Raji (cell line): Measurements from ENCODE around the gene ARID1B.

ENCODE experiments used
- POLR2A ChIP-seq: IDR thresholded peaks from 2 replicates; pipeline ENCODE4 v1.6.1; 2011; ENCODE audit warnings: low read depth, low read length, control low read depth; ENCODE audit not compliant: insufficient read depth

ARID1B gene

DNA sequence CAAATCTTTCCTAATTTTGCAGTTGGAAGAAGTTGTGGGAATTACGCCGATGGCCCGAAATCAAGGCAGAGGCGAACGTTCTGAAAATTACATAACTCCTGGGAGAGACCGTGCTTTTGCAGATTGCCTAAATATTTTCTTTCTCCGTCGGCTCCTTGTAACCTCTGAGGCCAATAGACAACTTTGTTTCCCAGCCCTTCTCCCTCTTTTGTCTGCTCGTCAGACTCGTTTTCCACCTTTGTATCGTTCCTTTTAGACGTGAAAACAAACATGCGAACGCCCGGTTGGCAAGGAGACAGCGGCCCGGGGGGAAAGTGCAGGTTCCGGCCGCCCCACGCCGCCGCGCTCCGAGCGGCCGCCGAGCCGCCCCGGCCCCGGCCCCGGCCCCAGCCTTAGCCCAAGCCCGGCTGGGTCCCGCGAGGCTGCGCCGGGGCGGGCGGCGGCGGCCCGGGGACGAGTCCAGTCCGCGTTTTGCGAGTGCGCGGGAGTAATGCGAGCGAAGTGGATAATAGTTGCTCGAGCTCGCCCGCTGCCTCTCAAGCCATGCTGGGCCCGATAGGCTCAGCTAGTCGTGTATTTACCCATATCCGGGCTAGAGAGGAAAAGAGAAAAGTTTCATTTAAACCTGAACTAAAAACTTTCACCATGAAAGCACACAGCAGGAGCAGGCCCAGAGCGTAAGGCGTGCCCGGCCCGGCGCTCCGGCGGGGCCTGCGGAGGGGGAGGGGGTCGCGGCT is at the start of gene ARID1B:
TSS of gene ARID1B (plus strand) at position 539 of the 737 bp plus-strand sequence. CDS start 303 bp downstream, outside the sequence.
- peak; percentile 77 for TF ChIP-seq POLR2A

DNA sequence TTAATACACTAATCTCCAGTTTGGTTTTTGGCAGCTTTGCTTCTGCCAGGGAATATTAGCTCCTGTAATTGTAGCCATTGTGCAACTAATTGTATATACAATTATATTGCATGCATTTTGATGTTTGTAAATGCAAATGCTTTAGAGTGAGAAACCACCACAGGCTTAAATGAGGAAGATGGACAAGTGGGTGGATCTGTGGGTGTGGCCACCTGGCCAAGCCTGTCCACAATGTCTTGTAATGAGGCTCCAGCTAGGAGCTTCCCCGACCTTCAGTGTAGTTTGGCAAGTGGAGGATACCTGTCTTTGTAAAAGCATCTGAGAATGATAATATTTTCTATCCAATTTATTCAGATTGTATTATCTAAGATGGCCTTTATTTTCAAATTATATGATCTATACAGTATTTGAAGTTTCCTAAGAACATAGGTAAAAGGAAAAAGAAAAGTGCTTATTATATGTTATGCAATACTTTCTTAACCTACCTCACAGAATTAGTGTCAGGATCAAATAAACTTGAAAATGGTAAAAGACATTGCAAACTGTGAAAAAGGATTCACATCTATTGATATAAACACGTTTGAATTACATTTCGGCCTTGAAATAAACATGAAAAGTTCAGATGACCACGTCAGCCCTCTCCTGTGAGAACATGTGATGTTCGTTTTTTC is 49.3 kb upstream of the ARID1B start:
- no peak for TF ChIP-seq POLR2A

DNA sequence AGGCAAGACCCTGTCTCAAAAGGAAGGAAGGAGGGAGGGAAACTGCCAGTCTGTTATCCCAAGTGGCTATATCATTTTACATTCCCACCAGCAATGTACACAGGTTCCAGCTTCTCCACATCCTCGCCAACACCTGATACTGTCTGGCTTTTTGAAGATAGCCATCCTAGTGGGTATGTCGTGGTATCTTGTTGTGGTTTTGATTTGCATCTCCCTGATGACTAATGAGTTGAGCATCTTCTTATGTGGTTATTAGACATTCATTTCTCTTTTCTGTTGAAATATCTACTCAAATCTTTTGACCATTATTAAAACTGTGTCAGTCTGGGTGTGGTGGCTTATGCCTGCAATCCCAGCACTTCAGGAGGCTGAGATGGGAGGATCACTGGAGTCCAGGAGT is 47.9 kb upstream of the ARID1B start:
- no peak for TF ChIP-seq POLR2A

DNA sequence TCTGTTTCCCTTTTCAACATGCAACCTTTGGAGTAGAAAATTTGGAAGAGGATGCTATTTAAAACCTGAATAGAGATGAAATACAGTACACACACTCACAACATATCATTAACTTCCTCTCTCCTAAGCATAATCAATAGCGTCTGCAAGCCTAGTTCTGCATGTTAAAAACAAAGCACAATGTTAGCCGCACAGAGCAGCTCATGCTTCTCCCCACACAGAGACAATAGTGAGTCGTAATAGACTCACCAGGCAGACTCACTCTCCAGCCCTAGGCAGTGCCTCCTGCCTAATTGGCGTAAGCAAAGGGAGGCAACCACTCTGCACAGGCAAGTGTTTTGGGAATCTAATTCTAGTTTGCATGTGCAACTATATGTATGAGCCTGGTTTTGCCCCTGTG is 45.8 kb upstream of the ARID1B start:
- TF ChIP-seq POLR2A: no peak

DNA sequence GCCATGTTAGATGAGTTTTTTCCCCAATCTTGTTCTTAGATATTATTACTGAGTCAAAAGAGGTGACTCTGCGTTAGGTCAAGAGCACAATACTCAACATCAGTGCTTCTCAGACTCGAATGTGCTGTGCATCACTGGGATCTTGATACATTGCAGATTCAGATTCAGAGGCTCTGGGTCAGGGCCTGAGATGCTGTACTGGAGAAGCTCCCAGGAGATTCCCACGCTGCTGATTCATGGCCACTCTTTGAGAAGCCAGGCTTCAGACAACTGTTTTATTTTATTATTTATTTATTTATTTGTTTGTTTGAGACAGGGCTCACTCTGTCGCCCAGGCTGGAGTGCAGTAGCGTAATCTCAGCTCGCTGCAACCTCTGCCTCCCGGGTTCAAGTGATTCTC is 41.4 kb upstream of the ARID1B start:
- TF ChIP-seq POLR2A: no peak

DNA sequence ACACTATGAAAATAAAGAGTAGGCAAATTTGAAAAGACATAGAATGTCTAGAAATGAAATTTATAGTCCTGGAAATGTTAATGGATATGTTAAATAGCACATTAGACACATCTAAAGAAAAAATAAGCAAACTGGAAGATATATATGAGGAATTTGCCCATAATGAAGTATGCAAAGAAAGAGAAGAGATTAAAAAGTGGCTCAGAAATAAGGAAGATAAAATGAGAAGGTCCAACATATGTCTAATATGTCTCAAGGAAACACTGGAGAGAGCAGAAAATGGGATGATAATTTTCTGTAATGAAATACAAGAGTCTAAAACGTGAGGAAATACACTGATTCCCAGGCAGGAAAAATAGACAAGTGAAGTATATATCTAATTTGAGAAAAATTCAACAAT is 36.6 kb upstream of the ARID1B start:
- TF ChIP-seq POLR2A: no peak

DNA sequence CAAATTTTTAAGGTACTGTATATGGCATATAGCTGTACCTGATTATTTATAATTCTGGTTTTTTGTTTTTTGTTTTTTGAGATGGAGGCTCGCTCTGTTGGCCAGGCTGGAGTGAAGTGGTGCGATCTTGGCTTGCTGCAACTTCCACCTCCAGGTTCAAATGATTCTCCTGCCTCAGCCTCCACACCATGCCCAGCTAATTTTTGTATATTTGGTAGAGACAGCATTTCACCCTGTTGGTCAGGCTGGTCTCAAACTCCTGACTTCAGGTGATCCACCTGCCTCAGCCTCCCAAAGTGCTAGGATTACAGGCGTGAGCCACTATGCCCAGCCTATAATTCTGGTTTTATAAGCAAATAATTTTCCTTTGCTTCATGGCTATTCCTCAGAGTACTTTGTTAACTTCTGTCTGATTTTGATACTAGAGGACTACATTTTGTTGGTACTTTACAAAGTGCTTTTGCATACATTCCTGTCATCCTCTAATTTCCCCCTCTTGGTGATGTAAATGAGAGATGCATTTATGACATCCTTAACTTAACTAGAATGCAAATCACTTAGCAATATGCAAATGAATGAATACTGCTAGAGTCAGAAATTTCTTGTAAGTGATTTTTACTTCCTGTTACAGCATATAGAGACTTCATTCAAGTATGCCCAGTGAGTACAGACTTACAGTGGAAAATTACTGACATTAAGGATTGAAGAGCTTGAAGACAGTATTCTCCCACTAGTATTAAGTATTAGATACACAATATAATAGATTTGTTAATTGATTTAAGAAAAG is 35.7 kb upstream of the ARID1B start:
- TF ChIP-seq POLR2A: no peak

DNA sequence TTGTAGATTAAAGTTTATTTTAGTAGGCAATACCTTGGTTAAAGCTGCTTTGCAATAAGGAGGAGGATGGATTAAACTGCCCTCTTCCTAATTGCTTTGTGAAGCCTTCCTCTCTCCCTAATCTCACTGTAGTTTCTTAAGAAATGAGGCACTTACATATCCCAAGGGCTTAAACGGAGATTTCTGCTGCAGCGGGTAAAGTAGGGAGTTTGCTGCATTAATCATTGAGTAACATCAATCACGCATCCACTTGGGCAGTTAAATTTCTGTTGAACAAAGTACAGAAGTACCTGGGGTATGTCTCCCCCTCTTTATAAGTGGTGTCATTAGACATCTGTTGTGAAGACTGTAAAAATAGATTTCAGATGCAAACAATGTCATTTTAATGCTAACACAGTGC is 29.5 kb upstream of the ARID1B start:
- no peak for TF ChIP-seq POLR2A

DNA sequence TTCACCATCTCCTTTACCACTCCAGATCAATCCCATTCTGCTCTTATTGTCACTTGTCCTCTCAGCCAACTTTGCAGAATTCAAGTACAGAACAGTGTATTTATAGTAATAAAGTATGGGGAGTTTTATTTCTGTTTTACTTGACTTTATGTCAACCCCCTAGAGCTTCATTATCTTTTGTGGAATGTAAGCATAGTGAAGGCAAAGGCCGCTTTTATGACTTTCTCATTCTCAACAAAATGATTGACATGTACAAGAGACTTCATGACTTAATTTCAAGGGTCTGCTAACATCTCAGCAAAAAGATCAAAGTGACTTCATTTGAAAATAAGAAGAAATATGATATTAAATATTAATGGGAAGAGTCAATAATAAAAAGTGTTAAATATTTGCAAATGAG is 28.7 kb upstream of the ARID1B start:
- TF ChIP-seq POLR2A: no peak

DNA sequence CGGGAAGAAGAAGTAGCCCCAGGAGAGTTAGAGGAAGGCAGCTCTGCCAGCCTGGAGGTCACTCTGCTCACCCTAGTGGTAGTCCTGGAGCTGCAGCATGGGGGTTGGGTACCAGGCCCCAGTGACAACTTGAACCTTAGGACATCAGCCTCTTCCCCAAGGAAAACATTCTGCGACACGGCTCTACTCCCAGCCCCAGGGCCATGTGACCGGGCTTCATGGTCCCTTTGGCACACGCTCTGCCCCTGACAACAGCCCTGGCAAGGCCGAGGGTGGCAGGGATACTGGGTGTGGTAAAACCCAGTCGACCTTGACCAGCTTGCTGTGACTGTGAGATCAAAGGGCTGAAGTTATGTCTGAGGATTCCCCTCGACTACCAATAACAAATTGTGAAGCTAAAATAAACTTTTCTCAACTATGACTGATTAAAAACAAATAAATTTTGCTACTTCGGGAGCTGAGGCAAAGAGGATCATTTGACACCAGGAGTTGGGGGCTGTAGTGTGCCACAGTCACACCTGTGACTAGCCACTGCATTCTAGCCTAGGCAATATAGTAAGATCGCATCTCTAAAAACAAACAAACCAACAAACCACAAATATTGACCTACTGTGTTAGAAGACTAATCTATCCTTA is 24.4 kb upstream of the ARID1B start:
- no peak for TF ChIP-seq POLR2A

DNA sequence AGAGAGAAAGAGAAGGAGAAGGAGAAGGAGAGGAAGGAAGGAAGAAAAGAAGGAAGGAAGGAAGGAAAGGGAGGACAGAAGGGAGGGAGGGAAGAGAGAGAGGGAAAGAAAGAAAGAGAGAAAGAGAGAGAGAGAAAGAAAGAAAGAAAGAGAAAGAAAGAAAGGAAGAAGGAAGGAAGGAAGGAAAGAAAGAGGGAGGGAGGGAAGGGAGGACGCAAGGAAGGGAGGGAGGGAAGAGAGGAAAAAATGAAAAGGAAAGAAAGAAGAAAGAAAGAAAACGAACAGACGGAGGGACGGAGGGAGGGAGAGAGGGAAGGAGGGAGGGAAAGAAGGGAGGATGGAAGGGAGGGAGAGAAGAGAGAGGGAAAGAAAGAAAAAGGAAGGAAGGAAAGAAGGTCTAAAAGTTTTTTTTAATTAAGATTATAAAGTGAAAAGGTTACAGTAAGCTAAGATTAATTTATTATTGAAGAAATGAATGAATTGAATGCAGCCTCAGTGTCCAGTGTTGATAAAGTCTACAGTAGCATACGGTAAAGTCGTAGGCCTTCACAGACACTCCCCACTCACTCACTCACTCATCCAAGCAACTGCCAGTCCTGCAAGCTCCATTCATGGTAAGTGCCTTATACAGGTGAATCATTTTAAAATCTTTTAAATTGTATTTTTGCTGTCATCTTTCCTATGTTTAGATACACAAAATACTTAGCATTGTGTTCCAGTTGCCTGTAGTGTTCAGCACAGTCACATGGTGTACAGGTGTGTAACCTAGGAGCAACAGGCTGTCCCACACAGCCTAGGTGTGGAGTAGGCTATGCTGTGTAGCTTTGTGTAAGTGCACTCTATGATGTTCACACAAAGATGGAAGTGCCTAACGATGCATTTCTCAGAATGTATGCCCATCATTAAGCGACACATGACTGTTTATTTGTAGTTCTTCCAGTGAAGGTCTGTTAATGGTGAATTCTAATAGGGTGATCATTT is 20.3 kb upstream of the ARID1B start:
- no peak for TF ChIP-seq POLR2A

DNA sequence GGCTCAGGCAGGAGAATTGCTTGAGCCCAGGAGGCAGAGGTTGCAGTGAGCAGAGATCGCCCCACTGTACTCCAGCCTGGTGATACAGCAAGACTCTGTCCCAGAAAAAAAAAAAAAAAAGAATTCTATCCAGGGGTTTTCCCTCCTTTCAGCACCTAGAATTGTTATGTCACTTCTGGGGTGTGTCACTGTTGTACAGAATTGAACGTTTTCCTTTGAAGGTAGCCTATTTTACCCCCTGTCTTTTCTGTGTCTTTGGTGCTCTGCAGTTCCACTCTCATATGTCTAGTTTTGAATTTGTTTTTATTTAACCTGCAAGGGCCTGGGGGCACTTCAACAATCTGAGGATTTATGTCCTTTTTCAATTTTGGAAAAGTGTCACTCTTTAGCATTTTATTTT is 19.3 kb upstream of the ARID1B start:
- TF ChIP-seq POLR2A: no peak

DNA sequence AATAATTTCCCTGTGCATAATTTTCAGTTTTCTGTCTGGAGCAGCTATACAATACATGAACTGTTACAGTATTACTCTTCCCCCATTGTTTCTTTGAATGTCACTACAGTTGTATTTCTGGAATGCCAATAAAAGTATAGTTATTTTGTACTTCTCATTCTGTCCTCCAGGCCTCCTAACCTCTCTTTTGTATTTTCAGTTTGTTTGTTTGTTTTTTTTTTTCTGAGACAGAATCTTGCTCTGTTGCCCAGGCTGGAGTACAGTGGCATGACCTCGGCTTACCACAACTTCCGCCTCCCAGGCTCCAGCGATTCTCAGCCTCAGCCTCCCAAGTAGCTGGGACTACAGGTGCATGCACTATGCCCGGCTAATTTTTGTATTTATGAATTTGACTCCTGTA is 16.8 kb upstream of the ARID1B start:
- TF ChIP-seq POLR2A: no peak

DNA sequence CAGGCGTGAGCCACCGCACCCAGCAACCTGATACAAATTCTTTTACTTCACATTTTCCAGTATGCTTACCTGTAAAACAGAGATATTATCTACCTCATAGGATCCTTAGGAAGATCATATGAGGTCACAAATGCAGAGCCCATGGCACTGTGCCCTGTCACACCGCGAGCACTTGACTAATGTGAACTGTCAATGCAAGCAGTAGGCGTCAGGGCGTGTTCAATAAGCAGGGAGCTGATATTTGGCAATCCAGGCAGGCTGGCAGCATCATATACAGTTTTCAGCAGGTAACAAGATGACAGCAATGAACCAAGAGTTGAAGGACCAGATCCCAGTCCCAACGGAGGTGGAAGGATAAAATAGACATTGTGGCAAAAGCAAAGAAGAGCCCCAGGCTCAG is 14.6 kb upstream of the ARID1B start:
- no peak for TF ChIP-seq POLR2A
